ENCODE results near the gene PRKD2. TPM values are rescaled to one million over a fixed set of nuclear protein-coding genes. Genes with fewer than 3 reads are reported as not detected.

The PRKD2 gene
- total and polyA plus RNA-seq, 10 donors, result 63.4 to 132 (median 110) TPM

GRCh38 chr19:46660008-46660517 lies 56.9 kb downstream of the PRKD2 start:
- peaks cover 4 to 55% (median 27%) of the 10 kb centered on the region in 7 donors for H3K27me3 ChIP-seq (replicated peaks in 1 of 7)
- intact Hi-C loops (cut with DNase I; ENCODE audit: low total_unique reads), result loop anchor here (5.0 to 10.0 kb wide), 2 partner anchors 48 to 125 kb away; no protein-coding TSS in a partner anchor

GRCh38 chr19:46659151-46660007 lies 57.5 kb downstream of the PRKD2 start:
- peak; percentile 82 for DNase-seq
- H3K4me1 ChIP-seq, result peaks cover 20 to 52% (median 35%) of the 10 kb centered on the region in 6 donors
- no peaks in the 10 kb centered on the region for H3K9me3 ChIP-seq
- WGBS, 5 donors, result 4 to 10% (median 7%) methylated on average over 26 to 28 of the region's 28 CpGs
- no peak for TF ChIP-seq POLR2A (IDR thresholded peaks at IDR 0.05)
- peak in 1 of 3 donors; percentile 13 for TF ChIP-seq POLR2AphosphoS5 (IDR thresholded peaks at IDR 0.05)
- H3K27ac ChIP-seq, result peak overlapping the region in 7 of 8 donors; percentile 43 to 83 (median 74)
- peaks cover 4 to 62% (median 27%) of the 10 kb centered on the region in 7 donors for H3K27me3 ChIP-seq (replicated peaks in 1 of 7)
- intact Hi-C loops (cut with DNase I; ENCODE audit: low total_unique reads), result loop anchor here (5.0 to 10.0 kb wide), 2 partner anchors 47 to 125 kb away; no protein-coding TSS in a partner anchor
- H3K36me3 ChIP-seq, result no peaks in the 10 kb centered on the region
- H3K4me3 ChIP-seq, result peak overlapping the region; percentile 13 to 76 (median 56)

More at GRCh38 chr19:46660008-46660517, 56.9 kb downstream of the PRKD2 start:
- peaks cover 20 to 50% (median 34%) of the 10 kb centered on the region in 6 donors for H3K4me1 ChIP-seq
- H3K4me3 ChIP-seq, result peak overlapping the region; percentile 51 to 76 (median 56)
- 4 to 7% (median 6%) methylated on average over 8 to 14 of the region's 14 CpGs for WGBS, 5 donors
- H3K36me3 ChIP-seq, result no peaks in the 10 kb centered on the region
- peak; percentile 79 for DNase-seq
- TF ChIP-seq POLR2A (IDR thresholded peaks at IDR 0.05), result no peak
- no peak for TF ChIP-seq POLR2AphosphoS5 (IDR thresholded peaks at IDR 0.05)
- TF ChIP-seq CTCF (IDR thresholded peaks at IDR 0.05 in 8 of 11, conservative IDR thresholded peaks at IDR 0.05 in 3 of 11), result no peak
- H3K9me3 ChIP-seq, result no peaks in the 10 kb centered on the region
- peak overlapping the region in 7 of 8 donors; percentile 70 to 83 (median 74) for H3K27ac ChIP-seq

- WGBS, 5 donors, result 95 to 98% (median 96%) methylated on average over 5 of the region's 5 CpGs
- Histone ChIP-seq H3K4me3 (no peak overlapping the region), H3K27me3 (replicated peaks in 1 of 7) (peaks cover 4 to 91% (median 27%) of the 10 kb centered on the region in 7 donors), H3K36me3 (no peaks in the 10 kb centered on the region), H3K27ac (no peak overlapping the region), H3K4me1 (peaks cover 15 to 43% (median 29%) of the 10 kb centered on the region in 6 donors), H3K9me3 (no peaks in the 10 kb centered on the region)
- TF ChIP-seq POLR2AphosphoS5 (IDR thresholded peaks at IDR 0.05) (no peak), POLR2A (IDR thresholded peaks at IDR 0.05) (no peak), CTCF (IDR thresholded peaks at IDR 0.05 in 8 of 11, conservative IDR thresholded peaks at IDR 0.05 in 3 of 11) (no peak)
- intact Hi-C loops (cut with DNase I; ENCODE audit: low total_unique reads), result no loop called here
- DNase-seq, result no peak
These were observed 60.4 kb downstream of the PRKD2 start for GRCh38 chr19:46656541-46656940.

- no peak for DNase-seq
- TF ChIP-seq POLR2A (IDR thresholded peaks at IDR 0.05) (no peak), POLR2AphosphoS5 (IDR thresholded peaks at IDR 0.05) (no peak), CTCF (IDR thresholded peaks at IDR 0.05 in 8 of 11, conservative IDR thresholded peaks at IDR 0.05 in 3 of 11) (no peak)
- WGBS, 5 donors, result 49 to 65% (median 59%) methylated on average over 12 to 16 of the region's 16 CpGs
- Histone ChIP-seq H3K27me3 (replicated peaks in 1 of 7) (peaks cover 0 to 97% (median 26%) of the 10 kb centered on the region in 7 donors), H3K36me3 (no peaks in the 10 kb centered on the region), H3K27ac (peak overlapping the region in 5 of 8 donors; percentile 15 to 38 (median 22)), H3K4me1 (peaks cover 2 to 26% (median 14%) of the 10 kb centered on the region in 6 donors), H3K9me3 (no peaks in the 10 kb centered on the region), H3K4me3 (no peak overlapping the region)
- intact Hi-C loops (cut with DNase I; ENCODE audit: low total_unique reads), result no loop called here
These were observed 62.2 kb downstream of the PRKD2 start for GRCh38 chr19:46654621-46655152.

Data from spleen (tissue), 11 donors.